GM10248 (cell line): ENCODE data around the gene SELENOW.
"Not testable (repeated sequence)": the region's sequence is repeated elsewhere in the genome, so short reads cannot be mapped to it uniquely, and the experiment has no call there.

ENCODE experiments used
- CTCF ChIA-PET: fragments of 300-600 bp; sonication (Branson Sonifier 250); formaldehyde crosslinking; extraction: SDS; loops from one replicate; lab custom pipeline; 2021; ENCODE audit warnings: antibody characterized with exemption; lab: Yijun Ruan, JAX
- POLR2A ChIA-PET: fragments of 350-650 bp; sonication (Branson Sonifier 250); formaldehyde crosslinking; extraction: SDS; loops from one replicate; lab custom pipeline; 2020; ENCODE audit warnings: antibody characterized with exemption; lab: Yijun Ruan, JAX
- DNase-seq: peaks from one replicate; pipeline ENCODE4 v3.0.0; 2012; ENCODE audit errors: extremely low spot score
- TF ChIP-seq, protein P1 (sequence below): IDR thresholded peaks from 2 replicates; pipeline ENCODE4 v1.5.1; 2012; ENCODE audit warnings: mild to moderate bottlenecking, low read depth; ENCODE audit errors: extremely low read depth, missing control alignments, control extremely low read depth

Gene SELENOW

DNA sequence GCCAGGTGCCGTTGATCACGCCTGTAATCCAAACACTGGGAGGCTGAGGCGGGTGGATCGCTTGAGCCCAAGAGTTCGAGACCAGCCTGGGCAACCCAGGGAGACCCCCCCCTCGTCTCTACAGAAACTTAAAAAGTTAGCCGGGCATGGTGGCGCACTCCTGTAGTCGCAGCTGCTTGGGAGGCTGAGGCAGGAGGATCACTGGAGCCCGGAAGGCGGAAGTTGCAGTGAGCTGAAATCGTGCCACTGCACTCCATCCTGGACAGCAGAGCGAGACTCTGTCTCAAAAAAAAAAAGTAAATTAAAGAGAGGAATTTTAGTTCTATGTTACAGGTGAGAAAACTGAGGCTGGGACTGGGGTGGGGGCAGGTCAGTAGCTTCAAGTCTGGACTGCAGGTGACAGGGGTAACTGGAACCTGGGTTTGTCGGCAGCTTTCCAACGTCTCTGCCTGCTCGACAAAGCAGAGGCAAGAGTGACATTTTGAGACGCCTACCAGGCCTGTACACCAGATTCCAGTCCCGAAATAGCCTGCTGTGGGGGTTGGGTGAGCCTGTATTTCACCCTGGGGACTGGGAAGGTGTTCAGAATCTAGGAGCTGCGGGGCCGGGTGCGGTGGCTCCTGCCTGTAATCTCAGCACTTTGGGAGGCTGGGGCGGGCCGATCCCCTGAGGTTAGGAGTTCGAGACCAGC is 1.2 kb downstream of the SELENOW start:
- no peak for DNase-seq
- ChIA-PET CTCF (interaction anchor here (1.2 kb wide), 1 partner anchor 10 kb away, joined by 6 read pairs; no protein-coding TSS in a partner anchor), POLR2A (no interaction called here)
- TF ChIP-seq, protein P1, sequence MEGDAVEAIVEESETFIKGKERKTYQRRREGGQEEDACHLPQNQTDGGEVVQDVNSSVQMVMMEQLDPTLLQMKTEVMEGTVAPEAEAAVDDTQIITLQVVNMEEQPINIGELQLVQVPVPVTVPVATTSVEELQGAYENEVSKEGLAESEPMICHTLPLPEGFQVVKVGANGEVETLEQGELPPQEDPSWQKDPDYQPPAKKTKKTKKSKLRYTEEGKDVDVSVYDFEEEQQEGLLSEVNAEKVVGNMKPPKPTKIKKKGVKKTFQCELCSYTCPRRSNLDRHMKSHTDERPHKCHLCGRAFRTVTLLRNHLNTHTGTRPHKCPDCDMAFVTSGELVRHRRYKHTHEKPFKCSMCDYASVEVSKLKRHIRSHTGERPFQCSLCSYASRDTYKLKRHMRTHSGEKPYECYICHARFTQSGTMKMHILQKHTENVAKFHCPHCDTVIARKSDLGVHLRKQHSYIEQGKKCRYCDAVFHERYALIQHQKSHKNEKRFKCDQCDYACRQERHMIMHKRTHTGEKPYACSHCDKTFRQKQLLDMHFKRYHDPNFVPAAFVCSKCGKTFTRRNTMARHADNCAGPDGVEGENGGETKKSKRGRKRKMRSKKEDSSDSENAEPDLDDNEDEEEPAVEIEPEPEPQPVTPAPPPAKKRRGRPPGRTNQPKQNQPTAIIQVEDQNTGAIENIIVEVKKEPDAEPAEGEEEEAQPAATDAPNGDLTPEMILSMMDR = no peak

DNA sequence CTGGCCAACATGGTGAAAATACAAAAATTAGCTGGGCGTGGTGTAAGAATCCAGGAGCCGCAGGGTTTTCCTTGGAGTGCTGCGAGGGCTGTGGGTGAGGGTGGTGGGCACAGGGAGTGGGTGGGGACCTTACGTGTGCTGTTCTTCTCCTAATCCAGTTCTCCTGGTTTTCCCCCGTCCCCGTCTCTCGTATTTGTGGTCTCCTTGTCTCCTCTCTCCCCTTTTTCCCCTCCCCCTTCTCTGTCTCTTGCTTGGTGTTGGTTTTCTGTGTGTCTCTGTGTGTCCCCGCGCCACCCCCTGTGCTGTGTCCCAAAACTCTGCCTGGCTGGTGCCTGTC is 1.7 kb downstream of the SELENOW start:
- DNase-seq = no peak
- ChIA-PET CTCF (interaction anchor here (1.2 kb wide), 1 partner anchor 10 kb away, joined by 6 read pairs; no protein-coding TSS in a partner anchor), POLR2A (no interaction called here)
- TF ChIP-seq, protein P1 = no peak

- TF ChIP-seq, protein P1 = no peak
- DNase-seq = no peak
- ChIA-PET CTCF (interaction anchor here (1.2 to 3.5 kb wide), 5 partner anchors 8 to 16 kb away, joined by 3 to 11 read pairs (median 6); no protein-coding TSS in a partner anchor), POLR2A (no interaction called here)
These were observed 3.2 kb downstream of the SELENOW start for GRCh38 chr19:47781590-47782262.

DNA sequence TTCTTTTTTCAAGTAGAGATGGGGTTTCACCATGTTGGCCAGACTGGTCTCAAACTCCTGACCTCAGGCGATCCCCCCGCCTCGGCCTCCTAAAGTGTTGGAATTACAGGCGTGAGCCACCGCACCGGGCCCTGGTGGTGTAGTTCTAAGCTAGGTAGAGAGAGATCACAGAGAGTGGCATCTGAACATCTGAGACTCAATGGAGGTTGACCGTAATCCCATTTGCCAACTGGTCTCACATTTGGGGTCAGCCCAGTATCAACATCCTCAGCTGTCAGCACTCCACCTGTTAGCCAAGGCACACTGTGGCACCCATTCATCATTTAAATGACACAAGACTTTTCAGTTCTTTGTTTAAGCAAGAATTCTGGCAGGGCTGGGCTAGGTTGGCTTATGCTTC is 8.1 kb downstream of the SELENOW start:
- POLR2A ChIA-PET = no interaction called here
- TF ChIP-seq, protein P1 = no peak
- CTCF ChIA-PET = interaction anchor here (1.5 to 8.8 kb wide), 3 partner anchors 9 to 350 kb away, joined by 3 to 81 read pairs (median 5); no protein-coding TSS in a partner anchor
- DNase-seq = no peak

DNA sequence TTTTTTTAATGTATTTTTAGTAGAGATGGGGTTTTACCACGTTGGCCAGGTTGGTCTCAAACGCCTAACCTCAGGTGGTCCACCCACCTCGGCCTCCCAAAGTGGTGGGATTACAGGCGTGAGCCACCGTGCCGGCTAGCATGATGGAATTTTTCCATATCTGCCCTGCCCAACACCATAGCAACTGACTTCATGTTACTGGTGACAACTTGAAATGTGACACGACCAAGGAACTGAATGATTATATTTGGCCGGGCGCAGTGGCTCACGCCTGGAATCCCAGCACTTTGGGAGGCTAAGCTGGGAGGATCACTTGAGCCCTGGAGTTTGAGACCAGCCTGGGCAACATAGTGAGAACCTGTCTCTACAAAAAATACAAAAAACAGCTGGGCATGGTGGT is 8.8 kb downstream of the SELENOW start:
- DNase-seq, POLR2A ChIA-PET: not testable (repeated sequence)

GRCh38 chr19:47789811-47790210 is 11.3 kb downstream of the SELENOW start:
- CTCF ChIA-PET = interaction anchor here (0.7 to 8.8 kb wide), 15 partner anchors 8 to 399 kb away, joined by 3 to 81 read pairs (median 5); partner anchors contain the start of gene EHD2
- DNase-seq, POLR2A ChIA-PET: not testable (repeated sequence)

More for the DNA sequence above, 8.8 kb downstream of the SELENOW start:
- CTCF ChIA-PET = interaction anchor here (1.1 to 8.8 kb wide), 7 partner anchors 10 to 88 kb away, joined by 3 to 81 read pairs (median 4); no protein-coding TSS in a partner anchor

DNA sequence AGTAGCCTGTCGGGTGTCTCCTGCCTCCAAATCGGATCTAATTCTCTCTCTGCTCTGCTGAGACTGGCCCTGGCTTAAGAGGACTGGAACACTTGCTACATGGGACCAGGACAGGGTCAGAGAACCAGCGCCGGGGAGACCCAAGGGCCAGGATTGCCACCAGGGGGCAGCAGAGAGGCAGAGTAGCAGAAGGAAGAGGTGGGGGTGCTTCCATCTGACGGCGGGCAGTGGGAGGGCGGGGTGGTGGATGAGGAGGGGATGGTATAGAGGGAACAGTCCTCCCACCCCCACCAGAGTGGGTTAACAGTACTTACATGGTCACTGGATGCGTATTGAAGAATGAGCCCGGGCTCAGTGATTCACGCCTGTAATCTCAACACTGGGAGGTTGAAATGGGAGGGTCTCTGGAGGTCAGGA is 11.9 kb downstream of the SELENOW start:
- CTCF ChIA-PET = interaction anchor here (0.7 to 8.8 kb wide), 12 partner anchors 8 to 91 kb away, joined by 3 to 81 read pairs (median 6); no protein-coding TSS in a partner anchor
- peak; percentile 81 for DNase-seq
- TF ChIP-seq, protein P1 = peak; percentile 84
- POLR2A ChIA-PET = no interaction called here
